Karpas-422 (cell line): ENCODE measurements around the gene POLE. TPM values are rescaled to one million over a fixed set of nuclear protein-coding genes. Genes with fewer than 3 reads are reported as not detected.

Experiments
- DNase-seq: peaks from one replicate; pipeline ENCODE4 v3.0.0-alpha.2; 2015
- H2AFZ ChIP-seq: fragments of 200-600 bp; sonication (generic); 2 replicates; pipeline ENCODE4 v1.6.1; 2014; ENCODE audit warnings: antibody characterized with exemption, low read length, mixed read lengths
- H3K27ac ChIP-seq: fragments of 200-600 bp; sonication (generic); 2 replicates; pipeline ENCODE4 v1.5.1; 2014; ENCODE audit warnings: mild to moderate bottlenecking, low read length, moderate library complexity
- H3K27me3 ChIP-seq: fragments of 200-600 bp; sonication (generic); 2 replicates; pipeline ENCODE4 v1.6.1; 2014; ENCODE audit warnings: low read length, mixed read lengths
- H3K36me3 ChIP-seq: fragments of 200-600 bp; sonication (generic); 2 replicates; pipeline ENCODE4 v1.6.1; 2014; ENCODE audit warnings: low read length, mixed read lengths; ENCODE audit not compliant: insufficient read depth
- H3K4me1 ChIP-seq: fragments of 200-600 bp; sonication (generic); 2 replicates; pipeline ENCODE4 v1.6.1; 2014; ENCODE audit warnings: mild to moderate bottlenecking, low read length, mixed read lengths
- H3K4me2 ChIP-seq: fragments of 200-600 bp; sonication (generic); 2 replicates; pipeline ENCODE4 v1.6.1; 2014; ENCODE audit warnings: low read length, low read depth, mild to moderate bottlenecking; ENCODE audit not compliant: poor library complexity, severe bottlenecking
- H3K4me3 ChIP-seq: fragments of 200-600 bp; sonication (generic); 2 replicates; pipeline ENCODE4 v1.5.1; 2014; ENCODE audit warnings: mild to moderate bottlenecking, antibody characterized with exemption, low read length, mixed read lengths
- H3K79me2 ChIP-seq: fragments of 200-600 bp; sonication (generic); 2 replicates; pipeline ENCODE4 v1.6.1; 2014; ENCODE audit warnings: mild to moderate bottlenecking, low read length, mixed read lengths
- H3K9ac ChIP-seq: fragments of 200-600 bp; sonication (generic); 2 replicates; pipeline ENCODE4 v1.6.0; 2014; ENCODE audit warnings: low read length
- H3K9me2 ChIP-seq: fragments of 200-600 bp; sonication (generic), shearing (Covaris generic); replicated peaks from 2 replicates; pipeline ENCODE4 v1.6.0; 2014; ENCODE audit warnings: mild to moderate bottlenecking, low read length, moderate library complexity; ENCODE audit not compliant: insufficient read depth
- H3K9me3 ChIP-seq: fragments of 300-700, 200-600 bp; sonication (generic); 2 replicates; pipeline ENCODE4 v1.6.1; 2014; ENCODE audit warnings: low read length, mixed read lengths
- H4K20me1 ChIP-seq: fragments of 200-600 bp; sonication (generic); 2 replicates; pipeline ENCODE4 v1.6.1; 2014; ENCODE audit warnings: mild to moderate bottlenecking, antibody characterized with exemption, low read length, low read depth; ENCODE audit not compliant: insufficient read depth
- total RNA-seq: library from RNA; depleted of rRNA; stranded (reverse); fragments of >200 nt; shearing (Covaris generic); gene quantifications from 2 replicates; pipeline ENCODE4 v1.2.3, GENCODE V29; 2014; ENCODE audit warnings: low replicate concordance

POLE gene
- total RNA-seq, 1 experiment from 2014 or later, result 37.9 TPM

GRCh38 chr12:132635076-132635955, 51.8 kb downstream of the POLE start:
- no peak overlapping the region for H2AFZ ChIP-seq
- H3K36me3 ChIP-seq, result peaks cover 46% of the 10 kb centered on the region
- H3K27me3 ChIP-seq, result no peaks in the 10 kb centered on the region
- no peak for DNase-seq
- no peaks in the 10 kb centered on the region for H4K20me1 ChIP-seq
- H3K27ac ChIP-seq, result no peak overlapping the region
- no peak overlapping the region for H3K4me2 ChIP-seq
- H3K9me3 ChIP-seq, result no peaks in the 10 kb centered on the region
- no peak overlapping the region for H3K9ac ChIP-seq
- no peaks in the 10 kb centered on the region for H3K79me2 ChIP-seq
- H3K4me1 ChIP-seq, result no peaks in the 10 kb centered on the region
- no peak overlapping the region for H3K4me3 ChIP-seq
- H3K9me2 ChIP-seq, result no peaks in the 10 kb centered on the region

DNA sequence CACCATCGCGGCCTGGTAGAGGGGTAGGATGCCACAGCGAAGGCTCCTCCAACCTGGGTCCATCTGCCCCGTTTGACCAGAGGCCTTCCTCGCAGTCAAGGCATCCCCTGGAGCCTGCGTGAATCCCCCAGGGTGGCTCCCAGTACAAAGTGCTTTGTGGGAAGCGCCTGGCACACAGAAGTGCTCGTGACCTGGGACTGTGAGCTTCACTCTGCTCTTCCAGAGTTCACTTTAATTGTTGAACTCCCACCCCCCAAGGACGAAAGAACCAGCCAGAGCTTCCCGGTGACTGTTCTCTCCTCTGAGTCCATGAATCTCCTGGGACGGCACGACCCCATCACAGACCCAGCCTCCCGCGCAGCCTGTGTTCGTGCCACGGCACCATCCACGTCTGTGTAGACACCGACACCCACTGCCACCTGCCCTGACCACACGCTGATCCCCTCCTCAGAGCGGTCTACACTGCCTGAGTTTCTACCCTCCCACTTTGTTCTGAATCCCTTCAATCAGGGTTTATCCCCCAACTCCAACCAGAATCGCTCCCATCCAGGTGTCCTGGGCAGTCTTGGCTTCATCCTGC, 52.6 kb downstream of the POLE start:
- DNase-seq, result no peak
- Histone ChIP-seq H3K27me3 (no peaks in the 10 kb centered on the region), H3K36me3 (peaks cover 49% of the 10 kb centered on the region), H3K9ac (no peak overlapping the region), H2AFZ (no peak overlapping the region), H3K9me3 (no peaks in the 10 kb centered on the region), H4K20me1 (no peaks in the 10 kb centered on the region), H3K4me2 (no peak overlapping the region), H3K4me3 (no peak overlapping the region), H3K9me2 (no peaks in the 10 kb centered on the region), H3K79me2 (no peaks in the 10 kb centered on the region), H3K27ac (no peak overlapping the region), H3K4me1 (no peaks in the 10 kb centered on the region)

DNA sequence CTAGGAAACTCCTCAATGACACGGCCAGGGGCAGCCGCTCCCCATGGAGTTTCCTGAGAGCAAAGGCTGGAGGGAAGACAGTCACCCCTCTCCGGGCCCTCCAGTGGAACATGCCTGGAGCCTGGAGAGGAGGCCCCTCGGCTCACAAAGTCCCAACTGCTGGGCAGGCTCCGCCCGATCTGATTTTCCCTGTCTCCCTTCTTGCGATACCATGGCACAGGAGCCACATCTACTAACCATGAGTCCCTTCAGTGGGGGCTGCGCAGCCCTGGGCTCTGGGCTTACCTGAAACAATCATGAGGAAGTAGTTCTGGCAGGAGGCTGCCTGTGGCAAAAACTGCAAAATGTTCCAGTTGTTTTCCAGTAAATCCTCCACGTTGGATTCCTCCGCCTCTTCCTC, 53.2 kb downstream of the POLE start:
- Histone ChIP-seq H3K9ac (no peak overlapping the region), H3K4me3 (no peak overlapping the region), H3K9me3 (no peaks in the 10 kb centered on the region), H2AFZ (no peak overlapping the region), H3K27me3 (no peaks in the 10 kb centered on the region), H3K4me2 (no peak overlapping the region), H3K9me2 (no peaks in the 10 kb centered on the region), H3K4me1 (no peaks in the 10 kb centered on the region), H3K36me3 (peaks cover 49% of the 10 kb centered on the region), H4K20me1 (no peaks in the 10 kb centered on the region), H3K79me2 (no peaks in the 10 kb centered on the region), H3K27ac (no peak overlapping the region)
- DNase-seq, result no peak

GRCh38 chr12:132633398-132633797, 53.7 kb downstream of the POLE start:
- no peak overlapping the region for H3K4me3 ChIP-seq
- H3K36me3 ChIP-seq, result peaks cover 46% of the 10 kb centered on the region

GRCh38 chr12:132632521-132633228, 54.5 kb downstream of the POLE start:
- Histone ChIP-seq H3K9ac (no peak overlapping the region), H3K4me3 (no peak overlapping the region), H3K4me1 (no peaks in the 10 kb centered on the region), H2AFZ (no peak overlapping the region), H3K27ac (no peak overlapping the region), H3K79me2 (no peaks in the 10 kb centered on the region), H3K4me2 (no peak overlapping the region), H3K9me3 (no peaks in the 10 kb centered on the region), H4K20me1 (no peaks in the 10 kb centered on the region), H3K27me3 (no peaks in the 10 kb centered on the region), H3K9me2 (no peaks in the 10 kb centered on the region), H3K36me3 (peaks cover 41% of the 10 kb centered on the region)
- no peak for DNase-seq

More at GRCh38 chr12:132633398-132633797, 53.7 kb downstream of the POLE start:
- Histone ChIP-seq H2AFZ (no peak overlapping the region), H3K4me1 (no peaks in the 10 kb centered on the region), H3K9me2 (no peaks in the 10 kb centered on the region), H3K9me3 (no peaks in the 10 kb centered on the region), H3K4me2 (no peak overlapping the region), H4K20me1 (no peaks in the 10 kb centered on the region), H3K9ac (no peak overlapping the region), H3K27ac (no peak overlapping the region), H3K27me3 (no peaks in the 10 kb centered on the region), H3K79me2 (no peaks in the 10 kb centered on the region)
- DNase-seq, result no peak

DNA sequence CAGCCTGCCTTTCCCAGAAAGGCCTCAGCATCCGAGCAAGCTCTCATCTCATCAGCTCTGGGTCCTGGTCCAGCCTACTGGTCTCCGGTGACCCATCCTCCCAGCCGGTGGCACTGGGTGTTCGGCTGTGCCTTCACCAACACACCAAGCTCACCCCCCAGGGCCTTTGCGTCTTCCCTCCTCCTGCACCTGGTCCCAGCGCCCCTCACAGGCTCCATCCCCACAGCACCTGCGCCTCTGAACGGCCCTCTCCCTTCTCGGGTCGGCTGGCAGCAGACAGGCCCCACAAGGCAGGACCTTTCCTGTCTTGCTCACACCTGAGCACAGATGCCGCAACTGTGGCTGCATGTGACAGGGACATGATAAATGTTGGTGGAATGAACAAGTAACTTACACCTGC, 55.5 kb downstream of the POLE start:
- Histone ChIP-seq H4K20me1 (no peaks in the 10 kb centered on the region), H3K9ac (no peak overlapping the region), H3K4me2 (no peak overlapping the region), H3K9me3 (no peaks in the 10 kb centered on the region), H2AFZ (no peak overlapping the region), H3K27me3 (no peaks in the 10 kb centered on the region), H3K9me2 (no peaks in the 10 kb centered on the region), H3K79me2 (no peaks in the 10 kb centered on the region), H3K4me3 (no peak overlapping the region), H3K27ac (no peak overlapping the region), H3K4me1 (no peaks in the 10 kb centered on the region), H3K36me3 (peaks cover 31% of the 10 kb centered on the region)
- DNase-seq, result no peak

DNA sequence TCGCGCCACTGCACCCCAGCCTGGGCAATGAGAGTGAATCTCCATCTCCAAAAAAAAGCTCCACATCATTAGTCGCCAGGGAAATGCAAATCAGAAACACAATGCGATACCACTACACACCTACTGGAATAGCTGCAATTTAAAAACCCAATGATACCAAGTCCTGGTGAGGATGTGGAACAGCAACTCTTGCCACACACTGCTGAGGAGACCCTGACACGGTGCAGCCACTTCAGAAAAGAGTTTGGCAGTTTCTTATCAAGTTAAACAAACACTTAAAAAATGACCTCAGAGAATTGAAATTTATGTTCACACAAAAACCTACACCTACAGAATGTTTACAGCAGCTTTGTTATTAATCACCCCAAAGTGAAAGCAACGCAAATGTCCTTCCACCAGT, 56.5 kb downstream of the POLE start:
- H3K36me3 ChIP-seq, result peaks cover 29% of the 10 kb centered on the region

GRCh38 chr12:132629330-132629729, 57.8 kb downstream of the POLE start:
- Histone ChIP-seq H2AFZ (no peak overlapping the region), H3K27ac (no peak overlapping the region), H3K9me3 (no peaks in the 10 kb centered on the region), H4K20me1 (no peaks in the 10 kb centered on the region), H3K27me3 (no peaks in the 10 kb centered on the region), H3K4me1 (no peaks in the 10 kb centered on the region), H3K4me3 (no peak overlapping the region), H3K9ac (no peak overlapping the region), H3K36me3 (peaks cover 22% of the 10 kb centered on the region), H3K79me2 (no peaks in the 10 kb centered on the region), H3K4me2 (no peak overlapping the region), H3K9me2 (no peaks in the 10 kb centered on the region)
- no peak for DNase-seq

More for the DNA sequence above, 56.5 kb downstream of the POLE start:
- H3K9me2 ChIP-seq, result no peaks in the 10 kb centered on the region
- no peak overlapping the region for H3K4me2 ChIP-seq
- no peaks in the 10 kb centered on the region for H3K79me2 ChIP-seq
- H3K4me3 ChIP-seq, result no peak overlapping the region
- DNase-seq, result no peak
- no peak overlapping the region for H3K9ac ChIP-seq
- no peaks in the 10 kb centered on the region for H3K9me3 ChIP-seq
- H4K20me1 ChIP-seq, result no peaks in the 10 kb centered on the region
- no peaks in the 10 kb centered on the region for H3K27me3 ChIP-seq
- no peak overlapping the region for H3K27ac ChIP-seq
- no peaks in the 10 kb centered on the region for H3K4me1 ChIP-seq
- no peak overlapping the region for H2AFZ ChIP-seq
